HG03025 (cell line): ENCODE measurements around the gene PGA5.

Source experiments
- ATAC-seq: cut with Tn5 transposase; IDR thresholded peaks from one replicate; pipeline ENCODE4 v1.9.1; 2021; ENCODE audit warnings: mild to moderate bottlenecking, moderate library complexity; ENCODE audit not compliant: unreplicated experiment, low FRiP score

Gene PGA5

GRCh38 chr11:61290905-61291690 lies 50.1 kb downstream of the PGA5 start:
- ATAC-seq, result no peak

DNA sequence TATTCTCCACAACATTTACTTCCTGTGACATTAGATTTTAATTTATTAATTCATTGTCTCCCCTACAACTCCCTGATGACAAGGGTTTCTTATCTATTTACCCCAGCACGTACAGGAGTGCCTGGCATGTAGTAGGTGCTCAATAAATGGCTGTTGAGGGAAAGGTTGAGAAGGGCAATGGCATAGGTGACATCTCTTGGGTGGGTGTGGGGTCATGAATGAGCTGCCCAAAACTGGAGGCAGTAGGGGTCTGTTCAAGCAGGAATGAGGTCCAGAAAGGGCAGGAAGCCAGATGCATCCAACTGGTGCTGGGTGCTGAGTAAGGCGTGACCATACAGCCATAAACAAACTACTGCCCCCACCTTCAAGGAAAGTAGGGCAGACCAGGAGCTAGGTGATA lies 51.4 kb downstream of the PGA5 start:
- ATAC-seq, result no peak

DNA sequence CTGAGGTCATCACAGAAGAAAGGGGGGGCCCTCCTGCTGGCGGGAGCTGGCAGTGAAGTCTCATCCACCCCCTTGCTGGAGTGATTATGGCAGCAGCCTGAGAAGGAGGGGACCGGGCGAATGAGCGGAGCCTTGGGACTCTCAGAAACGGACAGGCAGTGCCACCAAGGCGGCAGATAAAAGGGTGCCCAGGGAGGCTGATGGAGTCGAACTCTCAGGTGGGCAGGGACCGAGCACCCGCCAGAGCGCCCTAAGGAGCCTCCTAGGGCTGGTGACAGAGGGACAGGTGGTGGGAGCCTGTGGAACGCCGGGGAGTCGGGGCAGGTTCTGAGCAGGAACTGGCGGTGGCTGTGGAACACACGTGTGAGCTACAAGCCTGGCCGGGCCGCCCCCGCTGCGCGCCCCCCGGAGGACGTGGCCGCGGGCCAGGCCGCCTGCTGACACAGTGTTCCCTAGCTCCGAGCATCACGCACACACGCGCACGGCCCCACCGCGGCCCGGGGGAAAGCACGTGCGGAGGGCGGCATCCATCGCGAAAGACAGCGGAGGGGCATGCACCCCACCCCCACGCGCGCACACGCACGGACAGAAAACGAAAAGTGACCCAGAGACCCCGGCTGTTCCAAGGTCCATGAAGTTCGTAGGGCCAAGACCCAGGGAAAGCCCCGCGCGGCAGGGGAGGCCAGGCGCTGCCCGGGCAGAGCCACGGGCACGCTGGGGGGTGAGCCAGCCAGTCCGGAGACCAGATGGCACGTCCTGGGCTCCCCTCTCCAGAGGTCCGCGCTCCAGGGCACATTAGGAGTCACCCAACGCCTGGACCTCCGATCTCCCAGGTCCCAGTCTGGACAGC lies 53.1 kb downstream of the PGA5 start:
- ATAC-seq, result peak; percentile 18

DNA sequence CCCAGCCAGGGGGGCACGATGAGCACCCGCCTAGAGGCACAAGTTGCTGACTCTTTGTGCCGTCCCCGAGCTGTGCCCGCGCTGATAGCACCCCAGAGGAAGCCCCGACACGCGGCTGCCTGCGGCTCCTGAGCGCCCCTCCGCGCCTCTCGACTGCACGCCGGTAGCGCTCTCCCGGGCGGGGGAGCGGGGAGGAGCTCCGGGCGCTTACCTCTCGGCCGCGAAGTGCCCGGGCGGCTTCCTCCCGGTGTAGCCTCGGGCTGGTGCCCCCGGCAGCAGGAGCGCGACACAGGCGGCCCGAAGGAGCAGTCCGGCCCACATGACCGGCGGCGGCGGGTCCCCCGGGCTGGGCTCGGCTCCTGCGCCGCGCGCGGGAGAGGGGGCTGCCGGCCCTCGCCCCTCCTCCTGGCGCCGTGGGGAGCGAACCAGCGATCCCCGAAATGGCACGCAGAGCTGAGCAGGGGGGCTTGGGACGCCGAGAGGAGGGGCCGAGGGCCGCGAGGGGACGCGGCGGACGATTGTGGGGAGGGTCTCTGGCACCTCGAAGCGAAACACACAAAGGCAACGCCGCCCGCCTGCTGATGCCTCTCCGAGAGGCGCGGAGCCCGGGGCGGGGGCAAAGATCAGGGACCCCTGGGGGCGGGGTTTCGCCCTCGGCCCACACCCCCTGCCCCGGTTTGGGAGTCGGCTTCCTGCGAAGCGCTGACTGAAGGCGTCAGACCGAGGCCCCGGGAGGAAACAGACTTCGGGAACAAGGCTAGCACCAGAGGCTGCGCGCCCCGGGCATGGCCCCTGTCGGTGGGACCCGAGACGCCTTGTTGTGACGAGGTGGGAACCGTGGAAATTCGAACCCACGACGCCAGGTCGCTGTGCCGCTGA lies 54.0 kb downstream of the PGA5 start, which contains the start of gene VWCE:
VWCE (minus strand) TSS at position 600 of the 879 bp plus-strand sequence; CDS start at position 321, 279 bp downstream.
- peak; percentile 52 for ATAC-seq

GRCh38 chr11:61295596-61295926 lies 54.6 kb downstream of the PGA5 start:
- no peak for ATAC-seq

DNA sequence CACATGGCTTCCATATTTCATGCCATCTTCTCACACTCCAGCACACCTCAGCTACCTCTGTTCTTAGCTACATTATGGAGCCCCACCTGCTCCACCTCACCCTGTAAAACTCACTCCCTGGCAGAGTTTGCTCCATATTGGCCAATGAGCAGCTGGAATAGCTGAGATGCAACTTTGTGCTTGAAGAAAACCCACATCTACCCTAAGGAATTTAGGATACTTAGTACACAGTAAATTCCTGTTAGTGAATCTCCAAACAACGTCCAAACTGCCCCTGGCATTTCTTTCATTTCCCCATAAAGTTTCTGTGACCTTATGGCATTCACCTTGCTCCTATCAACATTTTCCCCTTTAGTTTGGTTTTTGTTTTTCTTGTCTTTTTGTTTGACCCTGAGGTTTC lies 56.4 kb downstream of the PGA5 start:
- ATAC-seq, result no peak

DNA sequence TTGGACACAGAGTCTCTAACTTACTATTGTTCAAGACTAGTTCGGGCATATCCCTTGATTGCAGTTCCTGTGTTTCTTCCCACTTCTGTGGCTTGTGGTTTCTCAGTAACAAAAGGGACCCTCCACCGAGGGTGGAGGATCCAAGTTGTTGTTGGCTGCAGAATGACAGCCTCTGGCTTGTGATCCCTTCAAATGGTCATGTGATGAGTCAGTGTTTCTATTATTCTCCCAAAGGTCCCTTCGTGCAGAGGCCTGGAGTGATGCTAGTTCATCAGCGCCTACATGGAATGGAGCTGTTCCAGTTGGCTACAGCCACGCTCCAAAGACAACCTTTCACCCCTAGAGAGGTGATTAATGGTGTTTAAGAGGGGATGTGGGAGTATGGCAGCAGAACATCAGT lies 56.8 kb downstream of the PGA5 start:
- ATAC-seq, result no peak

DNA sequence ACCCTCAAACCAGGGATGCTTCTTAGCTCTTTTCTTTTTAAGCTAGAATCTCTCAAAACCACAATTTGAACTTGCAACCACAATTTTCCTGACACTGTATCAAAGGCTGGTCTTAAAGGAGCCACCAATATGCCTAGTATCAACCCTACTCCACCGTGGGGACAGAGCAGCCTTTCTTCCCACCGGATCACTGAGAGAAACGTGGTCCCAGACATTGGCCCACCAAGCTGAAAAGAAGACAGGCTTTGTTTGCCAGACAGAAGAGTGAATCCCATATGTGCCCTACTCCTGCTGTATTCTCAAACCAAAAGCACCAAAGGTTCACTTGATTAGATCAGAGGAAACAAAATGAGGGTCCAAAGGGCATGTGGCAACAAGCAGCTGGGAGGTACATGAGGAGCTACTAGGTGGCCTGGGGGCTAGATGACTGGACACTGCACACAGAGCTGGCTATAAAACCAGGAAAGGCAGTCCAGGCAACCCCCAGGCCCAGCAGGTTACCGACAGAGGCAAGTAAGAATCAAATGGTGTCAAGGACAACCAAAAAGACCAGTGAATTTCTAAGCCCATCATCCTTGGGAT lies 57.8 kb downstream of the PGA5 start:
- no peak for ATAC-seq
